Umbilical cord (tissue), 2 donors: ENCODE measurements around the gene NDST1. TPM values are rescaled to one million over a fixed set of nuclear protein-coding genes. Genes with fewer than 3 reads are reported as not detected.
A peak's percentile ranks its signal among the peaks of the same experiment; 100 is the strongest.

Source experiments
- DNase-seq: peaks from one replicate; pipeline ENCODE4 v3.0.0-alpha.2; 2015; ENCODE audit warnings: low spot score
- total RNA-seq: library from RNA; depleted of rRNA; stranded (reverse); fragments of >200 nt; gene quantifications from one replicate; pipeline ENCODE4 v1.2.3, GENCODE V29; 2014; ENCODE audit warnings: low replicate concordance; ENCODE audit not compliant: insufficient read depth

The NDST1 gene
- total RNA-seq, 1 donor from 2014 or later: 47.4 TPM

DNA sequence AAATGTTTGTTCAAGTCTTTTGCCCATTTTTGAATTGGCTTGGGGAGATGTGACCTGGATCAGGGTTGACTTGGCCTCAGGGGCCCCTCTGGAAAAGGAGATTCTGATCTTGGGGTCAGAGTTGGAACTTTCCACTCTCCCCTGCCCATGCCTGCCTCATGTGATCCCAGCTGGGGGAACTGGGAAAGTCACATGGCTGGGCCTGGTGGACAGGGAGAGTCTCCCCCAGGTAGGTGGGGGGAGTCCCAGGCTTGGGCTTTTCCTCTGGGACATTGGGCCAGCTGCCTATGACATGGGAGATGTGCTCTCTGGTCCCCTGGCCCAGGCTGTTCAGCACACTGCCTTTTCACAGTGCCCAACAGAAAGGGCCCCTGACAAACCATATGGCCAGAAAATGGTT is 60.7 kb downstream of the NDST1 start:
- DNase-seq: no peak

DNA sequence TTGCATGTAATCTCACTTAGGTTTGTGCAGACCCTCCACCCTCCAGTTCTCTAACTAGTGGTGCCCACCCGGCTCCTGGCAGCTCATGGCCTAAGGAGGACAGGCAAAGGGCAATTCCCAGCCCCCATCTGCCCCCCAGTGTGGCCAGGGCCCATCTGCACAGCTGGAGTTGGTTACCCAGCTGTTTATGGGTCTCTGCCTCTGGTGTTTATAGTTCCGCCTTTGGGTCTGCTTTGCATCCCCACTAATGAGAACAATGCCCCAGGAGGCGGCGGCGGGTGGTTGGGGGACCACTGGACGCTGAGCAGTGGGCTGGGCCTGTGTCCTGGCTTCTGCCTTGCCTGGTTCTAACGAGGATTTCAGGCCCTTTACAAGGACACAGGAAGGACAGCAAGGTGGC is 62.4 kb downstream of the NDST1 start:
- DNase-seq: no peak

DNA sequence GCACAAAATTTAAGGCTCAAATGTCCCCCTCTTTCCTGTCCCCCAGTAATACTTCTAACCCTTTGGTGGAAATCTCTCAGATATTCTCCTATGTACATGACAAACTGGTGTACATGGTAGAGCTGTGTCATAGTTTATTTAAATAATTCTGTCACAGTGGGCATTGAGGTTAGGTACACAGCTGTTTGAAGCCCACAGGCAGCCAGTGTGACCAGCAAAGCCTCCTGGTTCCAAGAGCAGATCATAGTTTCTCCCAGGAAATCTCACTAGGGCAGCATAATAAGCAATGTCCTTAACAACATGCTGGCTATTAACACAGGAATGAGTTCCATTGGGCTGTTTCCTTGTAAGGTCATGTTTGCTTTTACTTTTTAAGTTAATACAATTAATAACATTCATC is 63.9 kb downstream of the NDST1 start:
- no peak for DNase-seq

DNA sequence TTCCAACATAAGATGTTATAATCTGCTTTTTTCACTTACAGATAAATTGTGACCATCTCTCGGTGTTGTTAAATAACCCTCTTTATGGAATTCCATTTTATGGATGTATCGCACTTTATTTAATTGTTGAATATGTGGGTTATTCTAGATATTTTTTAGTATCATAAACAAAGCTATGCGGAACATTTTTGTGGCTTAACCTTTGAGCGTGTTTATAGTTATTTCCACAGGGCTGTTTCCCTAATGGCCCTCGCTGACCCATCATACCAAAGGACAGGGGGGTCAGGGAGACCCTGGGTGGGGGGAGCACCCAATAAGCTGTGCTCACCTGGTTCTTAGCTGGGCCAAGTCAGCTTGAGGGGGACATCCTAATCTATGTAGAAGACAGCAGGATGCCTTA is 65.3 kb downstream of the NDST1 start:
- no peak for DNase-seq

DNA sequence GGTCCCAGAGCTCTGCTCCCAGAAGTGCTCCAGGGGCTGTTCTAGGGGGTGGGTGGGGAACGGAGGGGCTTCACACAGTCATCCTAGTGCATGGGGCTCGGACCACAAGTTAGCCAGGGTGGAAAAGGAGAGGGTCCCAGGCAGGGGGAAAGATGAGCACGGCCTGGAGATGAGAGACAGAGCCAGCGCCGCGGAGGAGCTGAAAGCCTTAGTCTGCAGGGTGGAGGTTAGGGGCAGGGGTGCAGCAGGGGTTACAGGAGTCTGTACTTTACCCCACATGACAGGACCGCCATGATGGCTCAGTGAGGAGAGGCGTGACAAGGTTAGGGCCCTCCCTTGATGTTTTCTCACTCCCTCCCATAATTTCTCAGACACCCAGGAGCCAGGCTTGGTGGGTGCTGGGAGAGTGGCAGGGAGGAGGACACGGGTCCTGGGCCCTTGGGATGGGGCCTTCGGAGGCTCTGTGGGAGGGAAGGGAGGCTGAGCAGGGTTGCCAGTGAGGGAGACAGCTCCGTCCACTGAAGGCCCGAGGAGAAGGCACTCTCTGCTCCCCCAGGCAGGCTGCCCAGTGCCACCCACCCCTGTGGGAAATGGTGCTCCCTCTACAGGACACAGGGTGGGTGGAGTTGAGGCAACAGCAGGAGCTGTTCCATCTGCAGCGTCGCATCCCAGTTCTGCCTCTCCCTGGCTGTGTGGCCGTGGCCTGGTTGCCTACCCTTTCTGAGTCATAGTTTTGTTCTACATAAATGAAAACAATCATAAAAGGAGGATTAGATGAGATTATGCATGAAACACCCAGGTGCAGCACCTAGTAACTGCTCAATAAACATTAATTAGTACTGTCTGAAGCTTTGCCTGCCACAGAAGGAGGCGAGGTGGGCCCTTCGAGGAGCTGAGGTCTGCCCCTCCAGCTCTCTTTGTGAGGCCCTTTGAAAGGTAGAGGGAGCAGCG is 66.2 kb downstream of the NDST1 start:
- DNase-seq: no peak

DNA sequence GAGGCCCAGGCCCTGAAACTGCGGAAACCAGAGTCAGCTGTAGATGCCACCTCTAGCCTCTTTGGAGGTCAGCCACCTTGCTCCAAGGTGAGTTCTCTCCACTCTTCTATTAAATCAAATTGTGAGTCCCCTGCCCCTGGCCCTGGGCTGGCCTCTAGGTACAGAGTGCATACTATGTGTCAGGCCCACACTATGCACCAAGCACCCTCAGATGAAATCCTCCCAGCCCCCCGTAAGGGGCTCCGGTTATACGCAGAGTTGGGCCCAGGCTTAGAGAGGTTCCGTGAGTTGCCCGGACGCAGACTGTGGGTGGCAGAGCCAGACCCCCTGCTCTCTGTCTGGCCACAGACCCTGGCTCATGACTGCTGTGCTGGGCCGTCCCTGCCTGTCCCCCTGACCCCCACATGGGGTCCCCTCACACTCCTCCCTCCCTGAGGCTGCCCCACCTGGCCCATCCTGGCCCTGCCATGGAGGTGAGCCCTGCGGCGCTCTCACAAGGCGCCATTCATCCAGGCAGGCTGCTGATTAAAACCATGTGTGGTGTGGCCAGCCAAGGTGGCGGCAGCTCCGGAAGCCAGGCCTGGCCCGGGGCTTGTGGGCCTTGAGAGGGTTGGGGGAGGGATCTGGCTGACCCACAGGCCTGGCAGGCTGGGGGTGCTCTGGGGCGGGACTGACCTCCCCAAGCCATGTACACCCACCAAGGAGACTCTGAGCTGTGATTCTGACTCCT is 67.1 kb downstream of the NDST1 start:
- DNase-seq: no peak

DNA sequence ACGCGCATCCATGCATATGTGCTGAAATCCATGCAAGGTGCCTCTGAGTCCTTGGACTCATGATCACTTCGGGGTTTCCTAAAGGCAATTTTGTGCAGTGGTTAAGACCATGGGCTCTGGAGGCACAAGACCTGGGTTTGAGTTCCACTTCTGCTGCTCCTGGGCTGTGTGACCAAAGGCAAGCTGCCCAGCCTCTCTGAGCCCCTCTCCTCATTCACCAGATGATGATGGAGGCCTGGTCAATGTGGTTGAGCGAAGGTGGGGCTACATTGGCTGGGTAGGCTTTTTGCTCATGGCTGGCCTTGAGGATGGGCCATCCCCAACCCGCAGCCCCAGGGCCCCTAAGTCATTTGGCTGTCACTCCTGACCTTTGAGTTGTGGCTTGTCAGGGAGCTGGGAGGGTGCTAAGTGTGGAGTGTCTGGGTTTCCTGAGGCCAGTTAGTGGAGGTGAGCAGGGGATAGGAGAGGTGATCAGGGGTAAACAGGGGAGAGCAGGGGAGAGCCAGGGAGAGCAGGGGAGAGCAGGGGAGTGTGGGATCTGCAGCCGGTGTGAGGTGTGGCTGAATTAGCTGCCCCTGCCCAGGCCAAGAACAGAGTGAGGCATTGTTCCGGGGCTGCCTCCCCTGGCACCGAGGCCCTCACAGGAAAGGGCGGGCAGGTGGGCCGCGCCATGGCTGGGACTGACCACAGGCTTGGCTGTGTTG is 68.0 kb downstream of the NDST1 start:
- no peak for DNase-seq

DNA sequence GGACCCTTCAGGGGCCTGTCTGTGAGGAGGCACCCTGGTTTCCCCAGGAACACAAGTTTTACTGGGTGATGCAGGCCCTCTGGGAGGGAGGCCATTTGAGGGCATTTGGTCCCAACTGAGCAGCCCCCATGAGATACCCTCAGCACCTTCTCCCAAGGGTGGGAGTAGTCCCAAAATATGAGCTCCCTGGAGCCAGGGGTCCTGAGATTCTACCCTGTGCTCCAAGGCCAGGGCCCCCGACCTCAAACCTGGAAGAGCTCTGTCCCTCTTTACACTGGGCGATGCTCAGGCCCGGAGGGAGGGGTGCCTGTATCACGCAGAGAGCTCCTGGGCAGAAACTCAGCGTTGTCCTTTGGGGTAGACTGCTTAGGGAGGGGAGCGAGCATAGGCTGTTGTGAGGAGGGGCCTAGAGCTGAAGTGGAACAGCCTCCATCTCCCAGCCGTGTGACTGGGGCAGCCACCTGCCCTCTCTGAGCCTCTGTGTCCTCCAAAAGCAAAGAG is 68.6 kb downstream of the NDST1 start:
- DNase-seq: no peak

DNA sequence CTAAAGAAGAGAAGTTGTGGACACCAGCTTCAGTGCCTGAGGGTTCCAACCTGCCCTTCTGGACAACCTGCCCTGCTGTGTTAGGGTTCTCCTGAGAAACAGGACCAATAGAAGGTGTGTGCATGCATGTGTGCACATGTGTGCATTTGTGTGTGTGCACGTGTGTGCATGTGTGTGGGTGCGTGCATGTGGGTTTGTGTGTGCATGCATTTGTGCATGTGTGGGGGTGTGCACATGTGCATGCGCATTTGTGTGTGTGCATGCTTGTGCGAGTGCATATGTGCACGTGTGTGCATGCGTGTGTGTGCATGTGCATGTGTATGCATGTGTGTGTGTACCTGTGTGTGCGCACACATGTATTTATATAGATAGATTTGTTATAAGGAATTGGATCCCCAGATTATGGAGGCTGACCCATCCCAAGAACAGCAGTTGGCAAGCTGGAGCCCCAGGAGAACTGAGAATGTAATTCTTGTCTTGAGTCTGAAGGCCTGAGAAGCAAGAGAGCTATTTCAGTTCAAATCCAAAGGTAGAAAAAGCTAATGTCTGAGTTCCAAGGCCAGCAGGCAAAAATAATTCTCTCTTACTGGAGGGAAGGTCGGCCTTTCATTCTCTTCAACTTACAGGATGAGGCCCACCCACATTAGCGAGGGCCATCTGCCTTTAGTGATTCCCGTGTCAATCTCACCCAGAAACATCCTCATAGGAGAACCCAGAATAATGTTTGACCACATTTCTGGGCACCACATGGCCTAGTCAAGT is 69.6 kb downstream of the NDST1 start:
- DNase-seq: no peak

DNA sequence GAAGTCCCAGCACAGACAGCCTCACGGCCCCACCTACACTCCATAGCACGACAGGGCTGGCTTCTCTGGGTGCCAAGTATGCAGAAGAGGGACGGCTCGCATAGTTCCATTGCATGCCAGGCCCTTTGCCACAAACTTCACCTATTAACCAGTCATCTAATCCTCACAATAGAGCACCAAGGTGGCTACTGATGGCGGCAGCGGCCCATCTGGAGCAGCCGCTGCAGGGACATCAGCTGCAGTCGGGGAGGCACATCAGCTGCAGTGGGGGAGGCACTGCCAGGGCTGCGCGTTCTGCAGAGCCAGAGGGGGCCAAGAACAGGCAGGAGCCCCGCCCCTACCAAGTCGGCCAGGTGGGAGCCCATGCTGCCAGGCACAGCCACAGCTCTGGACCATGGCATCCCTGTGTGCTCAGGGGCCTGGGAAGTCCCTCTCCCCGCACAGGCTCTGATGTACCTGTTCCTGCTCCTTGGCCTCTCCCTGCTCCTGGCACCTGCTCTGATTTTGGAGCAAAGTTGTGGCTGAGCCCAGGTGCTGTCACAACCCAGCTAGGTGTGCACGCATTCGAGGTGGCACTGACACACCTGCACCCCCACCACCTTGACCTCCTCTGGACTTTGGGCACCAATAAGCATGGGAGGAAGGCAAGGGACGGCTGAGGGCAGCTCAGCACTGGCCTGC is 71.0 kb downstream of the NDST1 start:
- DNase-seq: no peak

DNA sequence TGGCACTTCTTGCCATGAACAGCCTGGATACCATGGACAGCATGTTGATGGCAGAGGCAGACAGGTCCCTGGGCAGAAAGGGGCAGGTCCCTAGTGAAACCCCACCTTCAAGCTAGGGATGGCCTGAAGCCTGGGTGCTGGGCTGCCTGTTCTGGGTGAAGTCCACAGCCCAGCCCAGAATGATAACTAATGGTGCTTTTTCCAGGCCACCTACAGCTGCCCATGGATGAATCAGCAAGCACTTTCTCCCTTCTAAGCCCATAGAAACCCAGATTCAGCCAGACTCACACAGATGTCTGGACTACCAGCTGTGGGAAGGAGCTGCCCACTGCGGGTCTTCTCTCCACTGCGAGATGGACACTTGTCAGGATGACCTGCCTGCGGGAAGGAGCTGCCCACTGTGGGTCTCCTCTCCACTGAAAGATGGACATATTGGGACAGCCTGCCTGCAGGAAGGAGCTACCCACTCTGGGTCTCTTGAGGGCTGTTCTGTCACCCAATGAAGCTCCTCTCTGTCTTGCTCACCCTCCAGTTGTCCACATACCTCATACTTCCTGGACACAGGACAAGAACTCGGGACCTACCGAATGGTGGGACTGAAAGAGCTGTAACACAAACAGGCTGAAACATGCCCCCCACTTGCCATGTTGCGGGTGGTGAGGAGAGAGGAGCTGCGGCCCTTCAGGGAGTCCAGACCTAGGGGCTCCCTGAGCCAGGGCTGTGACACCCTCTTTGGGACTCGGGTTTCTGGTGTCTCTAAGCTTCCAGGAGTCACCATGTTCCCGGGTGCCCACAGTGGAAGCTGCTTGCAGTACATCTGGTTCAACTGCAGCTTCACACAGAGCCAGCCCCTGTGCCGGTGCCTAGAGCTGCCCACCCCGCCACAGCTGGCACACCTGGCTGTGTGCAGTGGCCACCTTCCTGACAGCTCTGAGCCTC is 71.8 kb downstream of the NDST1 start:
- DNase-seq: peak; percentile 37

DNA sequence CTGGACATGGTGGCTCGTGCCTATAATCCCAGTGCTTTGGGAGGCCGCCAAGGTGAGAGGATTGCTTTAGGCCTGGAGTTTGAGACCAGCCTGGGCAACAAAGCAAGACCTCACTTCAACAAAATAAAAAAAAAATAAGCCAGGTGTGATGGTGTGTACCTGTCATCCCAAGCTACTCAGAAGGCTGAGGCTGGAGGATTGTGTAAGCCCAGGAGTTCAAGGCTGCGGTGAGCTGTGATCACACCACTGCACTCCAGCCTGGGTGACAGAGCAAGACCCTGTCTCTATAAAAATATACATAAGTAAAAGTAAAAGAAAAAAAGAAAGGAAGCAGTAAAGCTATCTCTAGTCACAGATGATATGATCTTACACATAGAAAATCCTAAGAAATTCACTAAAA is 73.0 kb downstream of the NDST1 start:
- no peak for DNase-seq

DNA sequence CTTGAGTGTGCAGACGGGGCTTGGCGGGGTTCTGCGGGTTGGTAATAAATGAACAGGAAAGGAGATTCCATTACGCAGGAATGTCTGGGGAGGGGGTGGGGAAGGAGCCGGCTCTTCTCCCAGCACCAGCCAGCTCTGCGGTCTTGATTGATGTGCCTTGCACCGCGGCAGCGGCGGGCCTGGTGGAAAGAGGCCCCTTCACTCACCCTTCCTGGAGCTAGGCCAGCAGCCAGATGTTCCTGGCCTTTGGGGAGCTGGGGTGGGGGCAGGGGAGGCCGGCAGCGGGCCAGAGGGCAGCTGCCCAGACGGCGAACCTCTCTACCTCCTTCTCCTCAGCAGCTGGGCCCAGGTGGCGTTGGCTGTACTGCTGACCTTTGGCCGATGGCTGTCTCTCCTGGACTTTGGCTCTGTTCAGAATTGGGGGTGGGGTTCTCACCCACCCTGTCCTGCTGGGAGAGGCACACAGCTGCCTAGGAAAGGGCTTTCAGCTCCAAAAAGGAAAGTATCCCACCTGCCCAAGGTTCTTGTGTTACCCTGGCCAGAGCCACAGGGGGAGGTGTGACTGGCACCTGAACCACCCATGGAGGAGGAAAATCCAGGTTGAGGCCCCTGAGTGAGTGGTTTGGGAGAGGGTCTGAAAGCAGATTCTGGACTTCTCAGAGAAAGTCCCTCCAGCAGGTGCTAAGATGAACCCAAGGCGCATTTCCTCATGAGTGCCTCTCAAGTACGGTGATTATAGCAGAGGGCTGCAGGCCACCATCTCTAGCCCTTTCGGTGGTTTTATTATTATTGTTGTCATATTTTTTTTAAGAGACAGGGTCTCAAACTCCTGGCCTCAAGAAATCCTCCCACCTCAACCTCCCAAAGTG is 74.5 kb downstream of the NDST1 start:
- peak; percentile 90 for DNase-seq

DNA sequence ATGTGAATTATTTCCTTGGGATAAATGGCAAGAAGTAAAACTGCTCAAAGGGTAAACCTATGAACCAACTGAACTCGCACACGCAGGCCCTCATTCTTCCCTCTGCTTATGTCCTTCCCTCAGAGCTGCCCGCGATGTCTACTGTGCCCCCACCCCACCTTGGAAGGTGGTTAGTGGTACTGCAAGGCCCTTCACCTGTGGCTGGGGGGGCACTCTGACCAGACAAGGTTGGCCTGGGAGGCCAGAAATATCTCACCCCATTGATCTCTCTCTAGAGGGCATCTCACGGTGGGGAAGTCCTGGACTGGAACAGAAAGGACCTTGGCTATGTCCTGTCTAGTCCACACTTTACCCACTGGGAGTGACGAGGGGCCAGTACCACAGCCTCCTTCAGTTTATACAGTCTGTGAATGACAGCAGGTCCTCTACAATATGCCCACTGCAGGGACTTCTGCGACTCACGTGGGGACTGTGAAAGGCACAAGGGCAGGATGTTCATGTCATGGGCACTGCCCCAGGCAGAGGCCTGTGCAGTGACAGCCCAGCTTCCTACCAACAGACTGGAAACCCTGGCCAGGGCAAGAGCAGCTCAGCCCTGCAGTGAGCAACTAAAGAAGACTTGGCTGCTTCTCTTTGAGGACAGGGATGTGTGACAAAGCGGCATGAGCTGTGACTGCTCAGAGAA is 75.8 kb downstream of the NDST1 start:
- no peak for DNase-seq

DNA sequence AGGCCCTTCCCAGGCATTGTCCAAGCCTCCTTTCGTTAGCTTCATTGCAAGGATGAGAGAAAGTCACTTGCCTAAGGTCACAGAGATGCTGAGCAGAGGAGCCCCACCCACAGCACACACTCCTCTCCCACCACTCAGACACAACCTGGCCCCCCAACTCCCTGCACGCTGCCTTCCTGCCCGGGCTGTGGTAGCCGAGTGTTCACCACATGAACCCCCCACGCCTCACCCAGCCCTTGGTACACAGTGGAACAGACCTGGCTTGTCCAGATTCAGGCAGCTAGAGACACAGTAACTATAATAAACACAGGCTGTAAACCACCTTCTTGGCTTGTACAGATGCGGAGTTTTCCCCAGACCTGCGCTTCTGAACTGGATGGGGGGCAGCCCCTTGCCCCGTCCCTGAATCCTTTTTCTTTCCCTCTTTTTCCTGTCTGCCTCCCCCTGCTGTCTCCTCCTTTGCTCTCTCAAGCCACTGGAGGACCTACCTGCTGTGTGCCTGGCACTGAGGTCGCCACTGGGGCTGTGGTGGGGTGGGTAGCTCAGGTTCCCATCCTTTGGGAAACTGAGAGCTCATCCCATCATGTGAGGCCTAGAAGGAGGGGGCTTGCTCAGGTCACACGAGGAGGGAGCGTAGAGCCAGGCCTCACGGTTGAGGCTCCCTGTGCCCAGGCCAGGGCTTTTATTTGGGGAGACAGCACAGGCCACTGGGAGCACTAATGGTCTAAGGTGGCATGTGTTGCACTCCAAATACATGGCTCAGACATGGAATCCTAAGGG is 76.8 kb downstream of the NDST1 start:
- no peak for DNase-seq

DNA sequence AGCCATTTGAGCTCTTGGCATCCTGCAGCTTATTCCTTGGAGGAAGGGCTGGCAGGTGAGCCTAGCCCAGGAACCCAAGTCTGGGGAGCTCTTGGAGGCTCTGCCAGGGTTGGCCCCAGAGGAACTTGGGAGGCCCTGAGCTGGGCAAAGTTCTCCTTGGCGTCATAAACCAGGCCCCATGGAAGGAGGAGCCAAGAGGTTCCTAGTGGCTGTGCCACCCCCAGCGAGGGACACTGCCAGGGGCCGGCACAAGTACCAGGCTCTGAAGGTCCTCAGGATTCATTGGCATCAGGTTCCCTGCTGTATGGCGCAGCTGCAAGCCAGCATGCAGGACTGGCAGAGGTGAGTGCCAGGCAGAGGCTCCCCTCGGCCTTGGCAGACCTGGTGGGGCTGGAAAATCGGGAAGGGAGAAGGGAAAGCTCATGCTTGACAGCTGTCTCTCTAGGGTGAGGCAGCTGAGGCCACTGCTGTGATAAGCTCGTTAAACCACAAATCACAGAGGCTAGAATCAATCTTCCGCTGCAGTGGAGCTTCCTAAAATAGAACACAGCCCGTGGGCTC is 77.9 kb downstream of the NDST1 start:
- no peak for DNase-seq

DNA sequence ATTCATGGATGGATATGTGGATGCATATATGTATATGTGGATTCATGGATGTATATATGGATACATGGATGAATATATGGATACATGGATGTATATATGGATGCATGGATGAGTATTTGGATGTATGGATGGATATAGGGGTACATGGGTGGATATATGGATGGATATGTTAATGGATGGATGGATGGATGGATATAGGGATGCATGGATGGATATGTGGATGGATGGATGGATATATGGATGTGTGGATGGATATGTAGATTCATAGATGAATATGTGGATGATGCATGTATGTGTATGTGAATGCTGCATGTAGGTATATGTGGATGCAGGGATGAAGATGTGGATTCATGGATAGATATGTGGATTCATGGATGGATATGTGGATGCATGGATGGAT is 79.1 kb downstream of the NDST1 start:
- no peak for DNase-seq
